DOHH2 (cell line): ENCODE measurements around the gene FARSA.
A peak's percentile ranks its signal among the peaks of the same experiment; 100 is the strongest.

Experiments used
- H3F3A ChIP-seq: fragments of 200-600 bp; sonication (generic), shearing (Covaris generic); 2 replicates; pipeline ENCODE4 v1.6.0; 2016; ENCODE audit warnings: antibody characterized with exemption, mild to moderate bottlenecking; ENCODE audit not compliant: control insufficient read depth, insufficient read depth
- H3K27ac ChIP-seq: fragments of 200-600 bp; sonication (generic); 2 replicates; pipeline ENCODE4 v1.5.1; 2014; ENCODE audit warnings: low read depth, mild to moderate bottlenecking, low read length, moderate library complexity
- H3K27me3 ChIP-seq: fragments of 200-600 bp; sonication (generic); 2 replicates; pipeline ENCODE4 v1.6.1; 2014; ENCODE audit warnings: mild to moderate bottlenecking, low read length, mixed read lengths; ENCODE audit not compliant: control insufficient read depth
- H3K36me3 ChIP-seq: fragments of 200-600 bp; sonication (generic); 2 replicates; pipeline ENCODE4 v1.6.1; 2014; ENCODE audit warnings: mild to moderate bottlenecking, low read length, moderate library complexity, mixed read lengths; ENCODE audit not compliant: control insufficient read depth
- H3K4me1 ChIP-seq: fragments of 200-600 bp; sonication (generic); 2 replicates; pipeline ENCODE4 v1.6.1; 2014; ENCODE audit warnings: mild to moderate bottlenecking, low read length, mixed read lengths; ENCODE audit not compliant: control insufficient read depth
- H3K4me2 ChIP-seq: fragments of 200-600 bp; sonication (generic); 2 replicates; pipeline ENCODE4 v1.6.0; 2014; ENCODE audit warnings: mild to moderate bottlenecking, low read length, moderate library complexity
- H3K4me3 ChIP-seq: fragments of 200-600 bp; sonication (generic); 2 replicates; pipeline ENCODE4 v1.5.1; 2014; ENCODE audit warnings: mild to moderate bottlenecking, low read length, mixed read lengths
- H3K79me2 ChIP-seq: fragments of 200-600 bp; sonication (generic); 2 replicates; pipeline ENCODE4 v1.6.1; 2014; ENCODE audit warnings: mild to moderate bottlenecking, low read length, mixed read lengths; ENCODE audit not compliant: control insufficient read depth
- H3K9me2 ChIP-seq: fragments of 200-600 bp; sonication (generic); replicated peaks from 2 replicates; pipeline ENCODE4 v1.6.1; 2014; ENCODE audit warnings: mild to moderate bottlenecking, low read length, mixed read lengths; ENCODE audit not compliant: control insufficient read depth
- H3K9me3 ChIP-seq: fragments of 200-600 bp; sonication (generic); 2 replicates; pipeline ENCODE4 v1.6.1; 2014; ENCODE audit warnings: antibody characterized with exemption, low read length, mixed read lengths; ENCODE audit not compliant: control insufficient read depth, insufficient read depth
- H4K20me1 ChIP-seq: fragments of 200-600 bp; sonication (generic); 2 replicates; pipeline ENCODE4 v1.6.0; 2014; ENCODE audit warnings: low read depth, mild to moderate bottlenecking, antibody characterized with exemption, low read length, moderate library complexity; ENCODE audit not compliant: control insufficient read depth, insufficient read depth
- CTCF ChIP-seq: fragments of 200-600 bp; sonication (generic); IDR thresholded peaks from one replicate; pipeline ENCODE4 v1.5.1; 2014; ENCODE audit warnings: antibody characterized with exemption, mild to moderate bottlenecking, low read depth, low read length; ENCODE audit not compliant: poor library complexity, severe bottlenecking
- EZH2phosphoT487 ChIP-seq: fragments of 200-600 bp; sonication (generic); IDR thresholded peaks from 2 replicates; pipeline ENCODE4 v1.6.1; 2017; ENCODE audit warnings: borderline replicate concordance, mild to moderate bottlenecking, antibody characterized with exemption, low read length, moderate library complexity, mixed read lengths

Gene FARSA

GRCh38 chr19:12880551-12881171, 52.9 kb downstream of the FARSA start:
- peaks cover 13% of the 10 kb centered on the region for H3K79me2 ChIP-seq
- no peaks in the 10 kb centered on the region for H3F3A ChIP-seq
- TF ChIP-seq EZH2phosphoT487 (no peak), CTCF (no peak)
- H3K36me3 ChIP-seq: peaks cover 7% of the 10 kb centered on the region
- no peaks in the 10 kb centered on the region for H3K9me2 ChIP-seq
- peaks cover under 1% of the 10 kb centered on the region; the same call in 1 of the 2 replicates for H3K27me3 ChIP-seq
- H3K27ac ChIP-seq: peak overlapping the region; percentile 49
- peak overlapping the region; percentile 85 for H3K4me2 ChIP-seq
- H3K9me3 ChIP-seq: peaks cover 12% of the 10 kb centered on the region
- H3K4me1 ChIP-seq: peaks cover 30% of the 10 kb centered on the region
- no peaks in the 10 kb centered on the region for H4K20me1 ChIP-seq
- H3K4me3 ChIP-seq: peak overlapping the region; percentile 95

- peaks cover 5% of the 10 kb centered on the region; the same call in 1 of the 2 replicates for H3F3A ChIP-seq
- TF ChIP-seq CTCF: no peak
- TF ChIP-seq EZH2phosphoT487: no peak
- H3K4me1 ChIP-seq: peaks cover 3% of the 10 kb centered on the region
- no peak overlapping the region for H3K4me2 ChIP-seq
- H3K9me2 ChIP-seq: no peaks in the 10 kb centered on the region
- no peak overlapping the region for H3K27ac ChIP-seq
- no peaks in the 10 kb centered on the region for H4K20me1 ChIP-seq
- peaks cover 12% of the 10 kb centered on the region; the same call in 1 of the 2 replicates for H3K36me3 ChIP-seq
- peaks cover 7% of the 10 kb centered on the region; the same call in 1 of the 2 replicates for H3K9me3 ChIP-seq
- H3K27me3 ChIP-seq: no peaks in the 10 kb centered on the region
- H3K4me3 ChIP-seq: no peak overlapping the region
- peaks cover 2% of the 10 kb centered on the region for H3K79me2 ChIP-seq
Observed at GRCh38 chr19:12875086-12875485, 58.4 kb downstream of the FARSA start.

GRCh38 chr19:12873891-12874745, 59.4 kb downstream of the FARSA start:
- Histone ChIP-seq H3K27me3 (no peaks in the 10 kb centered on the region), H3K4me2 (no peak overlapping the region), H3K36me3 (peaks cover 12% of the 10 kb centered on the region; the same call in 1 of the 2 replicates), H3K9me2 (no peaks in the 10 kb centered on the region), H3K79me2 (no peaks in the 10 kb centered on the region), H3F3A (peaks cover 5% of the 10 kb centered on the region; the same call in 1 of the 2 replicates), H4K20me1 (no peaks in the 10 kb centered on the region), H3K27ac (no peak overlapping the region), H3K4me1 (no peaks in the 10 kb centered on the region), H3K4me3 (no peak overlapping the region), H3K9me3 (peaks cover 7% of the 10 kb centered on the region; the same call in 1 of the 2 replicates)
- TF ChIP-seq EZH2phosphoT487 (no peak), CTCF (no peak)
